Urothelium cell line (cell line): ENCODE data around the gene SPTAN1.
"Not testable (repeated sequence)": the region's sequence is repeated elsewhere in the genome, so short reads cannot be mapped to it uniquely, and the experiment has no call there.

Experiments
- DNase-seq: peaks from one replicate; pipeline ENCODE4 v3.0.0; 2011; ENCODE audit warnings: low spot score, mixed read lengths
- FAIRE-seq: peaks from 2 replicates; lab custom pipeline; 2011; peaks lifted over from hg19 to GRCh38; lab: Jason Lieb, UNC

Gene SPTAN1

GRCh38 chr9:128629852-128630545 lies 77.6 kb downstream of the SPTAN1 start:
- DNase-seq (no peak), FAIRE-seq (no peak)

GRCh38 chr9:128631636-128632035 lies 79.2 kb downstream of the SPTAN1 start:
- DNase-seq (no peak), FAIRE-seq (no peak)

GRCh38 chr9:128632066-128632465 lies 79.7 kb downstream of the SPTAN1 start:
- DNase-seq = no peak
- no peak for FAIRE-seq

- FAIRE-seq (no peak), DNase-seq (no peak)
Measured at GRCh38 chr9:128632486-128632885, 80.1 kb downstream of the SPTAN1 start.

- peak; percentile 46 for FAIRE-seq
Measured at GRCh38 chr9:128633057-128633456, 80.7 kb downstream of the SPTAN1 start.

GRCh38 chr9:128633601-128634000 lies 81.2 kb downstream of the SPTAN1 start:
- FAIRE-seq (no peak), DNase-seq (no peak)

More at GRCh38 chr9:128633057-128633456, 80.7 kb downstream of the SPTAN1 start:
- DNase-seq = no peak

- FAIRE-seq = no peak
- DNase-seq = no peak
Measured at GRCh38 chr9:128634111-128634510, 81.7 kb downstream of the SPTAN1 start.

GRCh38 chr9:128634651-128635262 lies 82.4 kb downstream of the SPTAN1 start:
- DNase-seq (no peak), FAIRE-seq (peak; percentile 5)

- peak; percentile 96 for DNase-seq
- peak; percentile 91 for FAIRE-seq
Measured at GRCh38 chr9:128635266-128636023, 83.1 kb downstream of the SPTAN1 start.

- peak; percentile 82 for DNase-seq
- no peak for FAIRE-seq
Measured at GRCh38 chr9:128636024-128636390, 83.6 kb downstream of the SPTAN1 start.

GRCh38 chr9:128636556-128637530 lies 84.5 kb downstream of the SPTAN1 start:
- DNase-seq (no peak), FAIRE-seq (no peak)

- DNase-seq (no peak), FAIRE-seq (no peak)
Measured at GRCh38 chr9:128637656-128638055, 85.3 kb downstream of the SPTAN1 start.

- FAIRE-seq (no peak), DNase-seq (no peak)
Measured at GRCh38 chr9:128638580-128638979, 86.2 kb downstream of the SPTAN1 start.

- no peak for DNase-seq
- no peak for FAIRE-seq
Measured at GRCh38 chr9:128640603-128641002, 88.2 kb downstream of the SPTAN1 start.

GRCh38 chr9:128642675-128643245 lies 90.4 kb downstream of the SPTAN1 start:
- no peak for DNase-seq
- FAIRE-seq = no peak

- no peak for DNase-seq
Measured at GRCh38 chr9:128643519-128644300, 91.3 kb downstream of the SPTAN1 start.

GRCh38 chr9:128648206-128648605 lies 95.8 kb downstream of the SPTAN1 start:
- FAIRE-seq, DNase-seq: not testable (repeated sequence)

More at GRCh38 chr9:128643519-128644300, 91.3 kb downstream of the SPTAN1 start:
- FAIRE-seq = no peak

GRCh38 chr9:128651798-128652197 lies 99.4 kb downstream of the SPTAN1 start:
- DNase-seq (no peak), FAIRE-seq (no peak)

- FAIRE-seq (no peak), DNase-seq (no peak)
Measured at GRCh38 chr9:128653908-128654307, 101.5 kb downstream of the SPTAN1 start.
